Glutamatergic neuron (in vitro differentiated cells): ENCODE results near the gene DACT2. TPM values are rescaled to one million over a fixed set of nuclear protein-coding genes. Genes with fewer than 3 reads are reported as not detected.
A peak's percentile ranks its signal among the peaks of the same experiment; 100 is the strongest.

ENCODE experiments used
- DNase-seq: peaks from one replicate; pipeline ENCODE4 v3.0.0; 2022
- H3K27ac Mint-ChIP-seq: one replicate; pipeline ENCODE4 v1.8.0; 2020; ENCODE audit warnings: mild to moderate bottlenecking, mixed read lengths, inconsistent platforms; ENCODE audit not compliant: unreplicated experiment
- H3K27me3 Mint-ChIP-seq: one replicate; pipeline ENCODE4 v1.8.0; 2020; ENCODE audit warnings: mild to moderate bottlenecking, moderate library complexity, mixed read lengths, inconsistent platforms; ENCODE audit not compliant: unreplicated experiment
- H3K36me3 Mint-ChIP-seq: one replicate; pipeline ENCODE4 v1.8.0; 2020; ENCODE audit warnings: mild to moderate bottlenecking, mixed read lengths, inconsistent platforms; ENCODE audit not compliant: unreplicated experiment
- H3K4me1 Mint-ChIP-seq: one replicate; pipeline ENCODE4 v1.8.0; 2020; ENCODE audit warnings: mild to moderate bottlenecking, low read depth, mixed read lengths, inconsistent platforms; ENCODE audit not compliant: unreplicated experiment
- H3K4me3 Mint-ChIP-seq: one replicate; pipeline ENCODE4 v1.8.0; 2020; ENCODE audit warnings: mild to moderate bottlenecking, mixed read lengths, inconsistent platforms; ENCODE audit not compliant: unreplicated experiment
- H3K9me3 Mint-ChIP-seq: one replicate; pipeline ENCODE4 v1.8.0; 2020; ENCODE audit warnings: mild to moderate bottlenecking, moderate library complexity, mixed read lengths, inconsistent platforms; ENCODE audit not compliant: unreplicated experiment
- long read RNA-seq: library from polyadenylated mRNA; unstranded; transcript quantifications from one replicate; pipeline ENCODE4 v2.0.0, GENCODE V29; 2020; ENCODE audit not compliant: unreplicated experiment
- total RNA-seq: library from RNA; stranded (reverse); fragmentation: NEBNext Ultra II Directional; extraction: Animal tissue kit (Norgen Biotek cat#: 25700); gene quantifications from one replicate; pipeline ENCODE4 v1.2.1, GENCODE V29; 2021; ENCODE audit not compliant: unreplicated experiment
- TF ChIP-seq, protein P1 (sequence below): fragments of 200-600 bp; sonication (generic); IDR thresholded peaks from one replicate; pipeline ENCODE4 v1.5.0; 2021; ENCODE audit not compliant: partially characterized antibody, unreplicated experiment

The DACT2 gene, protein sequence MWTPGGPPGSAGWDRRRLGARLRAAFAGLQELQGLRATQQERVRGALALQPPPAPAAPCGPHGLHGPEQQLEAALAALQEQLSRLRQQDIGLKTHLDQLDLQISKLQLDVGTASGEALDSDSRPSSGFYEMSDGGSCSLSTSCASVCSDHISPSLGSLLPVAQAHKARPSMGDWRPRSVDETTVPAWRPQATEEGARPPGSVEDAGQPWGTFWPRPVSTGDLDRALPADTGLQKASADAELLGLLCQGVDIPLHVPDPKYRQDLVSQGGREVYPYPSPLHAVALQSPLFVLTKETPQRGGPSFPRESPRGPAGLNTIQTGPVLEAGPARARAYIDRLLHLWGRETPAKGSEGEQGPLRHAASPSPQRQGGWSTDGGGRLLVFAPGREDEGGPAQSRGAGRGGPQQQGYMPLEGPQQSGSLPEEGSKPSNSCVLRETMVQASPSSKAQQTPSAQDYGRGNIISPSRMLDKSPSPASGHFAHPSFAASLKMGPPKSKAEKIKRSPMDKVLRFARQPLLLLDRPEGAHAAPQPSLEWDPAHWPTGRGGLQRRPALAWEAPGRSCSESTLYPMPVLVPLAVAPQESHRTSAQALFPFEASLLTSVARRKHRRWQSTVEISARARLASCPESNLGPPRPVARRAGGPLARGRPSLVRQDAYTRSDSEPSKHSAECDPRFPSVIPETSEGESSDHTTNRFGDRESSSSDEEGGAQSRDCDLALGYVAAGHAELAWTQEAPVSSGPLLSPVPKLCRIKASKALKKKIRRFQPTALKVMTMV
- total RNA-seq: 0.22 TPM
- long read RNA-seq: 0 reads

DNA sequence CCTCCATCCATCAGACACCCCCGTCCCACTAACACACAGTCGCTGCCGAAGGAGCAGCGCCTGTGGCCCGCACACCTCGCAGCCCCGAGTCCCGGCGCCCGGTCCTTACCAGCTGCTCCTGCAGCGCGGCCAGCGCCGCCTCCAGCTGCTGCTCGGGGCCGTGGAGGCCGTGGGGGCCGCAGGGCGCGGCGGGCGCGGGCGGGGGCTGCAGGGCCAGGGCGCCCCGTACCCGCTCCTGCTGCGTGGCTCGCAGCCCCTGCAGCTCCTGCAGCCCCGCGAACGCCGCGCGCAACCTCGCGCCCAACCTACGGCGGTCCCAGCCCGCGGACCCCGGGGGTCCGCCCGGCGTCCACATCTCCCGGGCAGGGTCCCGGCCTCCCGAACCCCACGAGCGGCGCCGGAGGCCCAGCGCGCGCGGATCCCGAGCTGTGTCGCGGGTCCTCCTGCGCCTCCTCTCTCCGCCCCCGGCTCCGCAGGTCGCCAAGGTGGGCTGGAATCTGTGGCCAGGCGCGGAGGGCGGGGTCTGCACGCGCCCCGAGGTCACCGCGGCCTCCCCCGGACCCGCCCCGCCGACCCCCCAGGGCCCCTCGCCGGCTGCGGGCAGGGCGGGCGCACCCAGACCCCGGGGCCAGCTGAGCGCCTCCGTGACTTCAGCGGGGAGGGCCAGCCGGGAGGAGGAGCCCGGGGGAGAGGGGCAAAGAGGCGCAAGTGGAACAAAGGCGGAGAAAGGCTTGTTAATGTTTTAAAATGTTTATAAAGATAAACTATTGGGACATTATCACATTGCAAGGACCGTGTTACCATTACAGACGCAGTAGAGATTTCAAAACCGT, at the start of gene DACT2:
Gene DACT2 (minus strand): TSS at position 499 of the 833 bp plus-strand sequence. CDS start 144 bp downstream, at position 355.
- Mint-ChIP-seq H3K36me3 (peaks cover 6% of the 10 kb centered on the region), H3K4me1 (no peaks in the 10 kb centered on the region), H3K27ac (no peak within 1 kb of the TSS), H3K4me3 (peak within 1 kb of the TSS; percentile 75), H3K27me3 (peaks cover 9% of the 10 kb centered on the region), H3K9me3 (peaks cover 10% of the 10 kb centered on the region)
- TF ChIP-seq, protein P1, sequence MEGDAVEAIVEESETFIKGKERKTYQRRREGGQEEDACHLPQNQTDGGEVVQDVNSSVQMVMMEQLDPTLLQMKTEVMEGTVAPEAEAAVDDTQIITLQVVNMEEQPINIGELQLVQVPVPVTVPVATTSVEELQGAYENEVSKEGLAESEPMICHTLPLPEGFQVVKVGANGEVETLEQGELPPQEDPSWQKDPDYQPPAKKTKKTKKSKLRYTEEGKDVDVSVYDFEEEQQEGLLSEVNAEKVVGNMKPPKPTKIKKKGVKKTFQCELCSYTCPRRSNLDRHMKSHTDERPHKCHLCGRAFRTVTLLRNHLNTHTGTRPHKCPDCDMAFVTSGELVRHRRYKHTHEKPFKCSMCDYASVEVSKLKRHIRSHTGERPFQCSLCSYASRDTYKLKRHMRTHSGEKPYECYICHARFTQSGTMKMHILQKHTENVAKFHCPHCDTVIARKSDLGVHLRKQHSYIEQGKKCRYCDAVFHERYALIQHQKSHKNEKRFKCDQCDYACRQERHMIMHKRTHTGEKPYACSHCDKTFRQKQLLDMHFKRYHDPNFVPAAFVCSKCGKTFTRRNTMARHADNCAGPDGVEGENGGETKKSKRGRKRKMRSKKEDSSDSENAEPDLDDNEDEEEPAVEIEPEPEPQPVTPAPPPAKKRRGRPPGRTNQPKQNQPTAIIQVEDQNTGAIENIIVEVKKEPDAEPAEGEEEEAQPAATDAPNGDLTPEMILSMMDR: no peak
- DNase-seq: peak; percentile 46

DNA sequence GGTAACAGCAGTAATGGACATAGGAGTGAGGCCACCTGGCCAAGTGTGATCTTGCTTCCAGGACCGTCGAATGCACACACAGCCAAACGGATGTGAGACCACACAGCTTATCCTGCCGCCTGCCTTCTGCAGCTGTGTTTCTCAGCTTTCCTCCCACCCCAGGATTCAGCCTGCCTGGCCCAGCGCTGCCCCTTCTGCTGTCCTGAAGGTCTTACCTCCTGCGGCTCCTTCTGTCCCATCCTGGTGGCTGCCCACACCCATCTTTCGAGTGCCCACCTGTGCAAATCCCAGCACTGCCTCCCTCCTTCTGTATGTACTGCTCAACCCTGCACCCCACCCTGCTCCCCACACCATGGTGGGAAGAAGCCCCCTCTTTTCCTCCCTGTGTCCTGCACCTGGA, 49.4 kb upstream of the DACT2 start:
- TF ChIP-seq, protein P1: no peak
- Mint-ChIP-seq H3K9me3 (peaks cover 12% of the 10 kb centered on the region), H3K4me3 (no peak overlapping the region), H3K27me3 (peaks cover 10% of the 10 kb centered on the region), H3K36me3 (peaks cover 15% of the 10 kb centered on the region), H3K27ac (no peak overlapping the region), H3K4me1 (peaks cover 6% of the 10 kb centered on the region)
- DNase-seq: no peak

DNA sequence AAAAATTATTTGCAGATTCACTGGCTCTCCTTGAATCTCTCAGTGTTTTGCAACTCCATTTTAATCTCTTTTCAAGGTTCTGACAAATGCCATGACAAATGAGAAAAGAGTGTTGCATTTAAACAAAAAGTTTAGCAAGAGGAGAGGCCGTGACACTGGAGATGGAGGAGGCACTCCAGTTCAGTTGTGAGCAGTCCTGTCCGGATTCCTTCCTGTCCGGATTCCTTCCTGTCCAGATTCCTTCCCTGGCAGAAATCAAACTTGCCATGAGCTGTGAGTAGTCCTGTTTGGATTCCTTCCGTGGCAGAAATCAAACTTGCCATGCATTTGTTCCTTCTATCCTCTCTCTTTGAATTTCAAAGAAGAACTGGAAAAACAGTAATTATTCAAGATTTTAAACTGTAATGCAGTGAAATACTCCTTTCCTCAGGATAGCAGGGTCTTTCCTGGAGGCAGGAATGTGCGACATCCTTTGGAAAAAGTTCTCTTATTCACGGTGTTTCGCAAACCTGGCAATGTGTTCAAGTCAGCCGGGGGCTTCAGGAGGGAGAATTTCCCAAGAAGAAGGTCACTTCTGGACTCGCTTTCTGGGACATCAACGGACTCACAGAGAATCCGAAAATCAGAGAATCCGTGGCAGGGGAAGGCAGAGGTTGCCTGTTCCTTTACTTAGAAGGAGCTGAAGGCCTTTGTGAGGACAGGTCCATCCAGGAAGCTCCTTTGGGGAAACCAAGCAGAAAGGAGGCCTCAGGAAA, 48.7 kb upstream of the DACT2 start:
- Mint-ChIP-seq H3K36me3 (peaks cover 16% of the 10 kb centered on the region), H3K27ac (no peak overlapping the region), H3K9me3 (peaks cover 14% of the 10 kb centered on the region), H3K4me1 (peaks cover 6% of the 10 kb centered on the region), H3K27me3 (peaks cover 10% of the 10 kb centered on the region), H3K4me3 (no peak overlapping the region)
- TF ChIP-seq, protein P1: no peak
- no peak for DNase-seq

DNA sequence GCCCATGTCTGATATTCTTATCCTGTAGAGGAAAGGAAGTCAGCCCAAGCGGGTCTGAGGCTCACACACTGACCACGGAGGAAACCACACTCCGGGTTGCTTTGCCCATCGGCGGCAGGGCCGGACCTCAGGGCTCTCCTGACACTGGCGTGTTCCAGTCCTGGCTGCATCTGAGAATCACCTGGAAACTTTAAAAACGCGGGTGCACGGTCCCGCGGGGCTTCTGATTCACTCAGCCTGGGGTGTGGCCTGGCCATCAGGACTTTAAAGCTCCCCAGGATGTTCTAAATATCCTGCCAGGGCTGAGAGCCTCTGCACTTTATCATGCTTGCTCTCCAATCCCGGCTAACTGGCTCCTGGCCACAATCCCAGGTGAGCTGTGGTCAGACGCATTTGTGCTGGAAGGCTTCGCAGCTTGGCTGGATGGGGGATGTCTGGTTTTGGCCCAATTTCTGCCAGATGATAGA, 47.7 kb upstream of the DACT2 start:
- H3K4me3 Mint-ChIP-seq: no peak overlapping the region
- H3K27me3 Mint-ChIP-seq: peaks cover 10% of the 10 kb centered on the region
- H3K36me3 Mint-ChIP-seq: peaks cover 16% of the 10 kb centered on the region

More for the DNA sequence above, 47.7 kb upstream of the DACT2 start:
- peaks cover 6% of the 10 kb centered on the region for H3K4me1 Mint-ChIP-seq
- H3K27ac Mint-ChIP-seq: no peak overlapping the region
- H3K9me3 Mint-ChIP-seq: peaks cover 14% of the 10 kb centered on the region
- peak; percentile 6 for DNase-seq
- TF ChIP-seq, protein P1: no peak
